ENCODE data around the gene IDH2. TPM values are rescaled to one million over a fixed set of nuclear protein-coding genes. Genes with fewer than 3 reads are reported as not detected.

Gene IDH2
- total RNA-seq, 2 donors from 2014 or later, result 24.5 to 46.6 TPM

GRCh38 chr15:90039996-90040395 is 62.3 kb downstream of the IDH2 start:
- Histone ChIP-seq H3K36me3 (no peaks in the 10 kb centered on the region), H3K9me3 (no peaks in the 10 kb centered on the region), H3K27ac (no peak overlapping the region), H3K27me3 (replicated peaks; ENCODE audit: insufficient read depth) (no peaks in the 10 kb centered on the region), H3K4me1 (ENCODE audit: control insufficient read depth in 1 of 2, low read depth in 2 of 2) (peaks cover 0 to 3% of the 10 kb centered on the region in 2 donors), H3K4me3 (no peak overlapping the region)
- TF ChIP-seq, protein P1, sequence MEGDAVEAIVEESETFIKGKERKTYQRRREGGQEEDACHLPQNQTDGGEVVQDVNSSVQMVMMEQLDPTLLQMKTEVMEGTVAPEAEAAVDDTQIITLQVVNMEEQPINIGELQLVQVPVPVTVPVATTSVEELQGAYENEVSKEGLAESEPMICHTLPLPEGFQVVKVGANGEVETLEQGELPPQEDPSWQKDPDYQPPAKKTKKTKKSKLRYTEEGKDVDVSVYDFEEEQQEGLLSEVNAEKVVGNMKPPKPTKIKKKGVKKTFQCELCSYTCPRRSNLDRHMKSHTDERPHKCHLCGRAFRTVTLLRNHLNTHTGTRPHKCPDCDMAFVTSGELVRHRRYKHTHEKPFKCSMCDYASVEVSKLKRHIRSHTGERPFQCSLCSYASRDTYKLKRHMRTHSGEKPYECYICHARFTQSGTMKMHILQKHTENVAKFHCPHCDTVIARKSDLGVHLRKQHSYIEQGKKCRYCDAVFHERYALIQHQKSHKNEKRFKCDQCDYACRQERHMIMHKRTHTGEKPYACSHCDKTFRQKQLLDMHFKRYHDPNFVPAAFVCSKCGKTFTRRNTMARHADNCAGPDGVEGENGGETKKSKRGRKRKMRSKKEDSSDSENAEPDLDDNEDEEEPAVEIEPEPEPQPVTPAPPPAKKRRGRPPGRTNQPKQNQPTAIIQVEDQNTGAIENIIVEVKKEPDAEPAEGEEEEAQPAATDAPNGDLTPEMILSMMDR (IDR thresholded peaks at IDR 0.05), result no peak
- DNase-seq (ENCODE audit: low spot score) (no peak), ATAC-seq (ENCODE audit: insufficient number of reproducible peaks, low FRiP score, low read depth) (no peak)

DNA sequence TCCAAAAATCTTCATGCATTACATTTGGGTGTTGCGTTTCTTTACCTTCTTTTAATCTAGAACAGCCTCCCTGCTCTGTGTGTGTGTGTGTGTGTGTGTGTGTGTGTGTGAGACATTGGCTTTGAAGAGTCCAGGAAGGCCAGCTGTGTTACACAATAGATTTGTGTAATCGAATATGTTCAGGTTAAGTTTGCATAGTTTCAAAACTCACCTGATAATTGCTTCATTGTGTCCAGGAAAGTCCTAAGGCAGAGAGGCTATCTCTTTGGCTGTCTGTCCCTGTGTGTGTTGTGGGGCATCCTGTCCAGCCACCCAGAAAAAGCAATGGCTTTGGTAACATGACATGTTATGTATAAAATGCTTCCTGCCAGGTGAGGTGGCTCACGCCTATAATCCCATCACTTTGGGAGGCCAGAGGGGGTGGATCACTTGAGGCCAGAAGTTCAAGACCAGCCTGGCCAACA is 63.6 kb downstream of the IDH2 start:
- H3K27ac ChIP-seq, result no peak overlapping the region
- no peak overlapping the region for H3K4me3 ChIP-seq
- H3K36me3 ChIP-seq, result no peaks in the 10 kb centered on the region
- TF ChIP-seq, protein P1 (IDR thresholded peaks at IDR 0.05), result no peak
- no peak for ATAC-seq (ENCODE audit: insufficient number of reproducible peaks, low FRiP score, low read depth)
- peaks cover 3 to 8% of the 10 kb centered on the region in 2 donors for H3K4me1 ChIP-seq (ENCODE audit: control insufficient read depth in 1 of 2, low read depth in 2 of 2)
- no peak for DNase-seq (ENCODE audit: low spot score)
- no peaks in the 10 kb centered on the region for H3K9me3 ChIP-seq
- H3K27me3 ChIP-seq (replicated peaks; ENCODE audit: insufficient read depth), result no peaks in the 10 kb centered on the region

DNA sequence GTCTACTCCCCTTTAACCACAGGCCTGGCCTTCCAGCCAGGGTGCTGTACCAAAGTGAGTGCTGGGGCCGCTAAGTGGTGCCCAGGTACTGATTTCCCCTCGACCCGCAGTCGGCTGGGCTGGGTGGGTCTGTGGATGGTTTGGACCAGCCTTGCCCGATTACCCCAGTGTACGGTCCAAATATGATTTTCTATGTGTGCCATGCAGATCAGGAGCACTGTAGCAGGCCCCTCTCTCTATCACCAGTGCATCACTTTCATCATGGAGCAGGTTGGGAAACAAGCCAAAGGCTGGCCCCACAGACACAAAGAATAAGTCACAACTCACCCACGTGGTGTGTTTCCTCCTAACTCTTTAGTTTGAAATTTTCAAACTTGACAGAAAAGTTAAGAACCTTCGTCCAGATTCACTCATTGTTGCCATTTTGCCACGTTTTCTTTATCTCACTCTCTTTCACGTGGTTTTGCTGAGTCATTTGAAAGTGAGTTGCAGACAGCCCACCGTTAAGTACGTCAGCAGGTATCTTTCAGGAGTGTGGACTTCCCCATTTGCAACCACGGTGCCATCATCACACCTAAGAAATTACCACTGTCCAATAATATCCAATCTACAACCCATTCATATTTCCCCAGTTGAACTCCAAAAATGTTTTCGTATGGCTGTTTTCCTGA is 64.2 kb downstream of the IDH2 start:
- no peak overlapping the region for H3K27ac ChIP-seq
- ATAC-seq (ENCODE audit: insufficient number of reproducible peaks, low FRiP score, low read depth) (no peak), DNase-seq (ENCODE audit: low spot score) (no peak)
- no peaks in the 10 kb centered on the region for H3K27me3 ChIP-seq (replicated peaks; ENCODE audit: insufficient read depth)
- no peak overlapping the region for H3K4me3 ChIP-seq
- H3K9me3 ChIP-seq, result no peaks in the 10 kb centered on the region
- H3K4me1 ChIP-seq (ENCODE audit: control insufficient read depth in 1 of 2, low read depth in 2 of 2), result peaks cover 3 to 13% of the 10 kb centered on the region in 2 donors
- TF ChIP-seq, protein P1 (IDR thresholded peaks at IDR 0.05), result no peak
- H3K36me3 ChIP-seq, result no peaks in the 10 kb centered on the region

DNA sequence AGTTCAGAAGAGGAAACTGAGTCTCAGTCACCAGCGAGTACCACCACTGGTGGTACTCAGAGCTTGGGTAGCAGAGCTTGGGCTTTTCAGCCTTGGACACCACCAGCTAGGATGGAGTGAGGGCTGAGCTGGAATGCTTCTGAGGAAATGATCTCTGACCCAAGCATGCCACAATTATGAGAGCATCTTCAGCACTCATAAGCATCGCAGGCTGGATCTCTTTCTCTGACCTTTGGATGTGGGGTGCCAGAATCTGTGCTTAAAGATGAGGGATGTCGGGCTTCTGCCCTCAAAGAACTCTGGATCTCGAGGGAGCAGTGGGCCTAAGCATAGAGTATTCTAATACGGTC is 64.8 kb downstream of the IDH2 start:
- ATAC-seq (ENCODE audit: insufficient number of reproducible peaks, low FRiP score, low read depth) (no peak), DNase-seq (ENCODE audit: low spot score) (no peak)
- Histone ChIP-seq H3K27ac (no peak overlapping the region), H3K27me3 (replicated peaks; ENCODE audit: insufficient read depth) (no peaks in the 10 kb centered on the region), H3K4me3 (no peak overlapping the region), H3K9me3 (no peaks in the 10 kb centered on the region), H3K36me3 (no peaks in the 10 kb centered on the region), H3K4me1 (ENCODE audit: control insufficient read depth in 1 of 2, low read depth in 2 of 2) (peaks cover 3 to 16% of the 10 kb centered on the region in 2 donors)
- TF ChIP-seq, protein P1 (IDR thresholded peaks at IDR 0.05), result no peak

- no peak overlapping the region for H3K27ac ChIP-seq
These were observed 65.3 kb downstream of the IDH2 start for GRCh38 chr15:90036806-90037510.

More at GRCh38 chr15:90036806-90037510, 65.3 kb downstream of the IDH2 start:
- DNase-seq (ENCODE audit: low spot score) (no peak), ATAC-seq (ENCODE audit: insufficient number of reproducible peaks, low FRiP score, low read depth) (no peak)
- no peaks in the 10 kb centered on the region for H3K27me3 ChIP-seq (replicated peaks; ENCODE audit: insufficient read depth)
- TF ChIP-seq, protein P1 (IDR thresholded peaks at IDR 0.05), result no peak
- H3K4me3 ChIP-seq, result no peak overlapping the region
- no peaks in the 10 kb centered on the region for H3K9me3 ChIP-seq
- no peaks in the 10 kb centered on the region for H3K36me3 ChIP-seq
- peaks cover 3 to 17% of the 10 kb centered on the region in 2 donors for H3K4me1 ChIP-seq (ENCODE audit: control insufficient read depth in 1 of 2, low read depth in 2 of 2)

Measured in thoracic aorta (tissue), 2 donors.